GM12875 (cell line): ENCODE measurements around the gene EP300.

Source experiments
- H3K4me3 ChIP-seq: one replicate; pipeline ENCODE4 v1.5.1; 2011; ENCODE audit warnings: low read depth, low read length, control low read depth
- TF ChIP-seq, protein P1 (sequence below): IDR thresholded peaks from 2 replicates; pipeline ENCODE4 v1.5.1; 2011; ENCODE audit warnings: low read depth, mild to moderate bottlenecking, control low read depth, inconsistent platforms, low read length, moderate library complexity, borderline replicate concordance; ENCODE audit not compliant: insufficient read depth

EP300 gene

DNA sequence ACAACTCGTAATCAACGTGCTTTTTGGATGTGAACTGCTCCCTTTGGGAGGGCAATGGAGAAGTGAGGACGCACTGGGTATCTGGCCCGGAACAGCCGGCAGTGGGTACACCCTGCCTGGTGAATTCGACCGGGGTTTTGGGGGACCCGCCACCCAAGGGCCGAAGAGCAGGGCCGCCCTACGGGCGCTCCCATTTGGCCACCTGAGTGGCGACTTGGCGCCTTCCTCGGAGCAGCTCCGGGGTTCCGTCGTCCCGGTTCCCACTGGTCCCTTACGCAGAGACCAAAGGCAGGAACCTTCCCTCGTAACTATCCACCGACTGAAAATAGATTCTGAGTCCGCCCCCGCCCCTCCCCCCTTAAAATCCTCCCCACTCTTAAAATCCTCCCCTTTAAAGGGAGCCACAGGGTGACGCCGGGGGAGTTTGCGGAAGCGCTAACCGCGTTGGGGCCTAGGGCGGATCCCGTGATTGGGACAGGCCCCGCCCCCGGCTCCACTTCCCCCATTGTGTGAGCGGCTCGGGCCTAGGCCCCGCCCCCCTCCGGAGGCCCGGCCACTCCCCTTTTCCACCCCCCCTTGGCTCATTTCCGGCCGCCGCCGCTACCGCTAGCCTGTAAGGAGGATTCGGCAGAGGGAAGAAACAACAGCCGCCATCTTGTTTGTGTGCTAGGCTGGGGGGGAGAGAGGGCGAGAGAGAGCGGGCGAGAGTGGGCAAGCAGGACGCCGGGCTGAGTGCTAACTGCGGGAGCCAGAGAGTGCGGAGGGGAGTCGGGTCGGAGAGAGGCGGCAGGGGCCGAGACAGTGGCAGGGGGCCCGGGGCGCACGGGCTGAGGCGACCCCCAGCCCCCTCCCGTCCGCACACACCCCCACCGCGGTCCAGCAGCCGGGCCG lies 1.0 kb upstream of the EP300 start:
- TF ChIP-seq, protein P1, sequence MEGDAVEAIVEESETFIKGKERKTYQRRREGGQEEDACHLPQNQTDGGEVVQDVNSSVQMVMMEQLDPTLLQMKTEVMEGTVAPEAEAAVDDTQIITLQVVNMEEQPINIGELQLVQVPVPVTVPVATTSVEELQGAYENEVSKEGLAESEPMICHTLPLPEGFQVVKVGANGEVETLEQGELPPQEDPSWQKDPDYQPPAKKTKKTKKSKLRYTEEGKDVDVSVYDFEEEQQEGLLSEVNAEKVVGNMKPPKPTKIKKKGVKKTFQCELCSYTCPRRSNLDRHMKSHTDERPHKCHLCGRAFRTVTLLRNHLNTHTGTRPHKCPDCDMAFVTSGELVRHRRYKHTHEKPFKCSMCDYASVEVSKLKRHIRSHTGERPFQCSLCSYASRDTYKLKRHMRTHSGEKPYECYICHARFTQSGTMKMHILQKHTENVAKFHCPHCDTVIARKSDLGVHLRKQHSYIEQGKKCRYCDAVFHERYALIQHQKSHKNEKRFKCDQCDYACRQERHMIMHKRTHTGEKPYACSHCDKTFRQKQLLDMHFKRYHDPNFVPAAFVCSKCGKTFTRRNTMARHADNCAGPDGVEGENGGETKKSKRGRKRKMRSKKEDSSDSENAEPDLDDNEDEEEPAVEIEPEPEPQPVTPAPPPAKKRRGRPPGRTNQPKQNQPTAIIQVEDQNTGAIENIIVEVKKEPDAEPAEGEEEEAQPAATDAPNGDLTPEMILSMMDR = no peak
- H3K4me3 ChIP-seq = peak overlapping the region; percentile 98

DNA sequence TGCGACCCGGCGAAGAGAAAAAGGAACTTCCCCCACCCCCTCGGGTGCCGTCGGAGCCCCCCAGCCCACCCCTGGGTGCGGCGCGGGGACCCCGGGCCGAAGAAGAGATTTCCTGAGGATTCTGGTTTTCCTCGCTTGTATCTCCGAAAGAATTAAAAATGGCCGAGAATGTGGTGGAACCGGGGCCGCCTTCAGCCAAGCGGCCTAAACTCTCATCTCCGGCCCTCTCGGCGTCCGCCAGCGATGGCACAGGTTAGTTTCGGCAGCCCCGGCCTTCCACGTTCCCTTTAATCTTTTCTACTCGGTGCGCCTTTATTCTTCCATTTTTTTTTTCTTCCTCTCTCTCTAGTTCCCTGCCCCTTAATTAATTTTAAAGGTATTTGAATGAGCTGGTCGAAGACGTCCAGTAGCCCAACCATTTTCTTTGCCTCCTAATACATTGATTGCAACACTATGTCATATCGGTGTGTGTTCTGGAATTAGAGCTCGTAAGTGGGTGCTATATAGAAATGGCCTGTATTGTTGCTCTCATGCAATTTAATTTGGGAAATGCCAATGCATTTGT lies 537 bp downstream of the EP300 start:
- H3K4me3 ChIP-seq = peak overlapping the region; percentile 98
- TF ChIP-seq, protein P1 = no peak

DNA sequence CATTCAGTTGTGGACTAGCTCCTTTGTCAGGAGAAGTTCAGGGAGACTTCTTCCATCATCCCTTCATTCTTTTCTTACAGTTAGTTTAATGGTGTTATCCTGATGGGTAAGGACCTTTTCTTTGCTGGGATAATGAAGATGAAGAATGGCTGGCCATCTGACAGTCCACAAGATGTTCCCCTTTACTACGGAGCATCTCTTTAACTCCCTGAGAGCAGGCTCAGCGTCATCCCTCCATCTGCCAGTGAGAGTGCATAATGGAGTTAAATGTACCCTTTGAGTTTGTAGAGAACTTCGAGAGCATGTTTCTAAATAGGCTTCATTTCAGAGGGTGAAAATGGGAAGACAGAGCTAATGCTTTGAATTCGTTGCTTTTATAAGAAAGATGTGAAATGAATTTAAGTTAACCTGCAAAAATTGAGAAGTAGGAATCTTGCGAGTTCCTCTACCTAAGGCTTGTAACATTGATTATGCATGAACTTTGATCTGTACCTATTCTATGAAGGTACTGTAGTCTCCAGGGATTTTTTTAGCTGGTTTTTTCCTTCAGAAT lies 1.7 kb downstream of the EP300 start:
- TF ChIP-seq, protein P1 = no peak
- H3K4me3 ChIP-seq = peak overlapping the region; percentile 98

DNA sequence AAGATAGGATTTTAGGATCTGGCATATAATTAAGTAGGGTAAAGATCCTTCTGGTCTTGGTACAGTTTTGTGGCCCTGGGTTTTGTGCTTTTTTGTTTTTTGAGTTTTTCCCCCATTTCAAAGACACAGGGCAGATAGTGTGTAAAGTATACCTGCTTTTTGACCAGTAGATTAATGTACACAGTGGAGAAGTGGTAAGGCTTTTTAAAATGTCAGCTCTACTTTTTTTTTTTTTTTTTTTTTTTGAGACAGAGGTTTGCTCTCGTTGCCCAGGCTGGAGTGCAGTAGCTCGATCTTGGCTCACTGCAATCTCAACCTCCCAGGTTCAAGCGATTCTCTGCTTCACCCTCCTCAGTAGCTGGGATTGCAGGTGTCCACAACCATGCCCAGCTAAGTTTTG lies 4.0 kb downstream of the EP300 start:
- TF ChIP-seq, protein P1 = no peak
- H3K4me3 ChIP-seq = no peak overlapping the region

DNA sequence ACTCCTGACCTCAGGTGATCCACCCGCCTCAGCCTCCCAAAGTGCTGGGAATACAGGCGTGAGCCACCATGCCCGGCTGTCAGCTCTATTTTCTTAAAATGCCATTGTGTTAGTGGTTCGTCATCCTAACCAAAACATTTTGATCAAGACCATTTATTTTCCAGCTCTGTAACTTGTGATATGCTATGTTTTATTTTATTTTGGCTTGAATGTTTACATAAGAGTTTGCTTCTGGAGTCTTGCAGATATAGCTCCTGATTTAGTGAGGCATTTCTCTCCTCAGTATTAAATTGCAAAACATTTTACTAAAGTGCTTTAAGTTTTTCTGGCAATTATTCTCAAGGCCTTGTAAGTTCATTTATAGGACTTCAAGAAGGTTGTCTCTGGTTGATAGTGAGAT lies 4.4 kb downstream of the EP300 start:
- H3K4me3 ChIP-seq = no peak overlapping the region
- TF ChIP-seq, protein P1 = no peak

DNA sequence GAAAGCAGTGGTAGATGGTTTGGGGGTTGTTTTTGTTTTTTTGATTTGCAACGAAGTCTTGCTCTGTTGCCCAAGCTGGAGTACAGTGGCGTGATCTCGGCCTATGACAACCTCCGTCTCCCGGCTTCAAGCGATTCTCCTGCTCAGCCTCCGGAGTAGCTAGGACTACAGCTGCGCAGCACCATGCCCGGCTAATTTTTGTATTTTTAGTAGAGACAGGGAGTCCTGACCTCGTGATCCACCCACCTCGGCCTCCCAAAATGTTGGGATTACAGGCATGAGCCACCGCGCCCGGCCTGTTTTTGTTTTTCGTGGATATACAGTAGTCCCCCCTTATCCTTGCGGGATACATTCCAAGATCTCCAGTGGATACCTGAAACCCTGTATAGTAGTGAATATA lies 6.6 kb downstream of the EP300 start:
- no peak overlapping the region for H3K4me3 ChIP-seq
- TF ChIP-seq, protein P1 = no peak
